ENCODE results near the gene CNDP2.

The CNDP2 gene

DNA sequence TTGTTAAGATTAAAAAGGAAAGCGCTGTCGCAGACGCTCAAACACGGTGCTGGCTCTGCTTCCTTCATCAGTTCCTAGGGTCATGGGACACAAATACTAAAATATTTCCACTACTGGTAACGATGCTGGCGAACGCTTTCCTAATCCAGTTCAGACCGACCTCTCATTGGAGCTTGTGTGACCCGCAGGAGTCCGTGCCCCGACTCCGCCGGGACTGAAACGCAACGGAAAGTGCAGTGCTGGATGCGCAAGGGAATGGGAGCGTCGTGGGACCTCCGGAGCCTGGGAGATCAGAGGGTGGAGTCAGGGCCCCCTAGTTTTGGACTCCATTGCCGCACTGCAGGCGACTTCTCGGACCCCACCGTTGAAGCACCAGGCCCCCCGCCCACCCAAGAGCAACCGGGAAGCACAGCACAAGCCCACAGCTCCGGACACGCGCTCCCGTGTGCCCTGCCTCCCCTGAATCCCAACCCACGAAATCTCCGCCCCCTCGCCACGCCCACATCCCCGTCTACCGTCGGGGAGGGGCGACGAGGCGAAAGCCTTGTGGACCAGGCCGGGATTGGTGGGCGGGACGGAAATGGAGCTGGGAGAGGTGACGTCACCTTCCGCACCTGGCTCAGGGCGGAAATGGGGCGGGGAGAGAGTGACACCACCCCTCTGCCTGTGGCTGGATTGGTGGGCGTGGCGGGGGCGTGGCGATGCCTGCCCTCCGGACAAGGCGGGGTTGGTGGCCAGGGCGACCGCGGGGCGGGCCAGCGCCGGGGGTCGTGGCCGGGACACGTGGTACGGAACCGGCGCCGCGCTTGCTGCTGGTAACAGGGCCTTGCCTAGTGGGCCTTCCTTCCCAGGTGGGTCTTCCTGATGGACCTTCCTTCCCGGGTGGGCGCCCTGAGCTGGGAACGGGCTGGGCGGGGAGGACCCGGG lies at the start of gene CNDP2:
CNDP2 (plus strand) TSS at position 783 of the 927 bp plus-strand sequence. CDS start 3,611 bp downstream, outside the sequence.
- DNase-seq (ENCODE audit: low read depth, low spot score) = peak; percentile 96

DNA sequence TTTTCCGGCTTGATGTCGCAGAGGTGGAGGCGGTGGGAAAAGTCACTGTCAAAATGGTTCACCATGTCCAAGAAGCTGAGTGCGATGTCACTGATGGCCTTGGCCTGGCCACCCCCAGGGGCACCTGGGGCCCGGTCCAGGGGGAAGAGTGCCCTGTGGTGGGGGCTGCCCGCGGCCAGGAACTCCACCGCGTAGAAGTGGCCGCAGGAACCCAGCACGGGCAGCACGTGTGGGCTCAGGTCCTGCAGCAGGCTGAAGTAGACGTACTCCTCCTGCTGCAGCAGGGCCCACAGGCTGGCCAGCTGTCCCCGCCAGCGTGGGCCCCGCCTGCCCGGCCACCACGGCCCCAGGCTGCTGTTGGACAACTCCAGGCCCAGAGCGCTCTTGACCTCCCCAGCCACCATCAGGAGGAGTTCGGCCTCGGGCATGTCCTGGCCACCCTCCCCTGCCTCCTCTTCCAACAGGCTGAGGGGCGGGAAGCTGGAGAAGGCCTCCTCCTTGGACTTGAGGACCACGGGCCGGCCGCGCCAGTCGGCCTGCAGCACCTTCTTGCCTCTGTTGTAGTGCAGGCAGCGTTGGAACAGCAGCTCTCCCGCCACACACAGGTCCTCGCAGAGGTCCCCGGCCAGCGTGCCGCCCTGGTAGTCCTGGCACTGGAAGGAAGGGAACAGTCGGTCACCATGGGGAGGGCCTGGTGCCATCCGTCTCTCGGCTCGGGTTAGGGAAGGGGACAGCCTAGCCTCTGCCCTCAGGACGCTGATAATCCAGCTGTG lies 49.3 kb upstream of the CNDP2 start:
- DNase-seq (ENCODE audit: low read depth, low spot score) = no peak

DNA sequence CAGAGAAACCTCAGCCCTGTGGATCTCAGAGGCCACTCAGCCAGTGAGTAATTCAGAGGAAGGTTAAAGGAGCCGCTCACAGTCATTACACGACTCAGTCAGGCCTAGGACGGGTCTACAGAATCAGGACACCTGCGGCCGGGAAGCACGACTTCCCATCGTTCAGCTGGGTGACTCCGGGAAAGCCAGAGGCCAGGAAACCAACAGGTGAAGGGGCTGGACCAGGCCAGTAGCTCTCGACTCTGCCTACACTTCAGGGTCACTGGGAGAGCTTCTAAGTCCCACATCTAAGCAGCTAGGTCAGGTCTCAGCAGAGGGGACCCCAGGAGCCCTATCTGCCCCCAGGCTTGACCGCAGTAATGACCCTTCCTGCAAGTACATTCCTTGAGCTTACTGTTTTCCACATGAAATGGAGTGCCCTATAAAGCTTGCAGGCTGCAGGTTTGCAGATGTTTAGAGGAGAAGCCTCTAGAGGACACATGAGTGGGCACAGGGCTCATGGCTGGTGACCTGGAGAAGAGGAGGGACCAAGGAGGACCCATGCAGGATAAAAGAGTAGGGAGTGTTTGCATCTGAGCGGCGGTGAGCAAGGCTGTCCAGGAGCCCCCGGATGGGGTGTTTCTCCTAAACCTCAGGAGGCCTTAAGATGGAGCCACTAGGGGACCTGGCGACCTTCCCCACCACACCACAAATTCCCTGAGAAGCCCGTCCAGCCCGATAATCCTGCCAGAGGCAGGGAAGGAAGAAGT lies 48.6 kb upstream of the CNDP2 start:
- no peak for DNase-seq (ENCODE audit: low read depth, low spot score)

DNA sequence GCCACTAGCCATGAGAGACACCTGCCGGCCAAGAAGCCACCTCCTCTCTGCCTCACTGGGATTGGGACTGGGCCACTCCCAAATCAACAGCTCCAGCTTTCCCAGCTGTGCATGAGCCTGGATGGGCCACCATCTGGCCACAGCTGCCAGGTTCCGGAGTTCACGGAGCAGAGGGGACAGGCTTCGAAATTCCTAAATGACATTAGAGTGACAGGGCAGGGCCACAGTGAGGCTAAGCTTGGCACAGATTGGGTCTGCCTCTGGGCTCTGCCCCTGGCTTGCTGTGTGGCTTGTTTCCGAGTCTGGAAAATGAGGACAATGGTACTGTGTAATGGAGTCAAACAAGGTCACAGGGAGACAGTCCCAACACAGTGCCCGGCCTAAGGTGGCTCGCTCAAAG lies 45.5 kb upstream of the CNDP2 start:
- DNase-seq (ENCODE audit: low read depth, low spot score) = no peak

DNA sequence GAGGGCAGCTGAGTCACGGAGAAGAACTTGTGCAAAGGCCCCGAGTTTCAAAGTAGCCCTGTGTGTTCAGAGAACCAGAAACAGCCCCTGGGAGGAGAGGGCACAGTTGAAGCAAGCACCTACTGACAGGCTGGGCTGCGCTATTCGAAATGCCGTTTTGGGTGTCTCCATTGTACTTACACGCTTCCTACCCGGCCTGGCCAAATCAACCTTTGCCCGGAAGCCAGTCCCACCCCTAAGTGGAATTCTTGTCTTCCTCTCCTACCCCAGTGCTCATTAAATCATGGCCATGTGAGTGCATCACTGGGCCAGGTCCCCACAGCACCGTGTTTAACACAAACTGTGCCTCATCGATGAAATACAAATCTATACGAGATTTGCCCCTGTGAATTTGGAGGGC lies 45.0 kb upstream of the CNDP2 start:
- no peak for DNase-seq (ENCODE audit: low read depth, low spot score)

DNA sequence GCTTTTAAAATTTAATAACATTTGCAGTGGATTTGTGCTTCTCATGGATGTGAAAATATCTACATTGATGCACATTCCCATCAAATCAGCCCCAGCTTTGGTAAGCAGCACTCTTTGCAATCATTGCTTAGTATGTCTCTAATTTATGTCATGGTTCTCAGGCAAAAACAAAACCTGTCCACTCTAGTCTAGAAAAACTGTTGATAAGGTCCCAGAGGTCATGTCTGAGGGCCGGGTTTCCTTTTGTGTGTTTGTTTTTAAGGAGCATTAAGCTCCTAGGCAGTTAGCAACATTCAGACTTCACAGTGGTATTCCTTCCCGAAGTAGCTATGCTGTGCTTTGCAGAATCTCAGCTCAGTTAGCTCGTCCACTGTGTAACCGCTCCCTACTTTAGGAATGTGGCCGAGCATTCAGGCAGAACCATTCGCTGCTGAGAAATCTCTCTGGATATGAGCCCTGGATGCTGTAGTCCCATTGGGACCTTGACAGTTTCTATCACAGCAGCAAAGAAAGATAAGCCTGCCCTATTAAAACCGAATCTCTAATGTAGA lies 43.1 kb upstream of the CNDP2 start:
- DNase-seq (ENCODE audit: low read depth, low spot score) = no peak

DNA sequence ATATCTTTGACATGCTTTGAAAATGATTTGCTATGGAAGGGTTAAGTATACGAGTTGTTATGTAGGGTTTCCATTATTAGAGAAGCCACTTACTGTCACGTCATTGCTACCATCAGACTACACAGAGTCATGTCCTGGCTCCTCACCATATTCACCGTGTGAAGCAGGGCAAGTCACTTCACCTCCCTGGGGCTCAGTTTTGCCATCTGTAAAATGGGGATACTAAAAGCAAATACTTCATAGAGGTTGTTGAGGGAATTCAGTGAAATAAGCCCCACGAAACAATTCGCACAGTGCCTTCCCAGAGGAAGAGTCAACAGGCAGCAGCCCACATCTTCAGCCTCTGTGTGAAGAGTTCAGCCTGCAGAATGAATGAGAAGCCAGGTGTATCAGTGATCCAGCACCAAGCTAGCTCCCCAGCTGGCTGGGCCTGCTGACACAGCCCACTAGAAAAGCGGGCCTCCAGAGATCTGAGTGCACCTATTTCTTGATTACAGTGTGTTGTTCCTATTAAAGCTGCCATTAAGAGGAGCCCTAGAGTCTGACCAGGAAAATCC lies 42.4 kb upstream of the CNDP2 start:
- DNase-seq (ENCODE audit: low read depth, low spot score) = no peak

DNA sequence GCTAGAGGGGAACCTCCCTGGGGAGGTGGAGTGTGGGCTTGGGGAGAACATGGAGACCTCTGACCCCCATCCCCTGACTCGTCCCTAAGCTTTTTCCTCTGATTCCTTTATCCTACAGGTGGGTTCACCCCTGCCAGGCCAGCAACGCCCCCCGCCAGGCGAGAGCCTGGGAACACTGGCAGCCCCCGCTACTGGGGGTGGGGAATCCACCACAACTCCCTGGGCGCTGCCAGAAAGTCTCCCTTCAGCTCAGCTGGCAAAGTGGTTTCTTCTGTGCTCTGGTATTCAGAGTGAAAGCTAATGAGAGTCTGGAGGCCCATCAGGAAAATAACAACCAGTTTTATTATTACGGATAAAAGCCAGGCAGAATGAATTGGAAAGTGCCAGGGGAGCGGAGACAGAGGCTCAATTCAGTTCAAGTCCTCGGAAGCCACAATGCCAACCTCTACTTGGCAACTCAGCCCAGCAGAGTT lies 41.8 kb upstream of the CNDP2 start:
- DNase-seq (ENCODE audit: low read depth, low spot score) = no peak

DNA sequence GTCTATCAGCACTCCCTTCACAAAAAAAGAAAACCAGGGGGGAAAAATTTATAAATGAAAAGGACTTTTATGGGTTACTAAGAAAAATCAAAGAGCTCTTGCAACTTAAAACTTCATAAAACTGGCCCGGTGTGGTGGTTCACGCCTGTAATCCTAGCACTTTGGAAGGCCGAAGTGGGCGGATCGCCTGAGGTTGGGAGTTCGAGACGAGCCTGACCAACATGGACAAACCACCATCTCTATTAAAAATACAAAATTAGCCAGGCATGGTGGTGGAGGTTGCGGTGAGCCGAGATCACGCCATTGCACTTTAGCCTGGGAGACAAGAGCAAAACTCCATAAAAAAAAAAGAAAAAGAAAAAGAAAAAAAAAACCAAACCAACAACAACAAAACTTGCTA lies 40.8 kb upstream of the CNDP2 start:
- no peak for DNase-seq (ENCODE audit: low read depth, low spot score)

DNA sequence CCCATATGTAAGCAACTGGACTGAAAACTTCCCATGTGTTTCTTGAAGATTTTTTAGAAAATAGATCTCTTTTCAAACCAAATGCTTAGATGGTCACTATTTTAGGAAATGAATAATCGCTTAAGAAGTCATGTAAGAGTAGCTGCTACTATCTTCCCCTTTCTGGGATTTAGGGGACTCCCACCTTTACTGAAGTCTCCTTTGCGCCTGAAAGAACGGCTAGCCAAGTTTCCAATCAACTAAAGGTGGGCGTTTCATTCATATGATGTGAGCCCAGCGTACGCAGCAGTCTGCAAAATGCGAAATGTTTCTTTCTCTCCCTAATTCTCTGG lies 40.2 kb upstream of the CNDP2 start:
- no peak for DNase-seq (ENCODE audit: low read depth, low spot score)

DNA sequence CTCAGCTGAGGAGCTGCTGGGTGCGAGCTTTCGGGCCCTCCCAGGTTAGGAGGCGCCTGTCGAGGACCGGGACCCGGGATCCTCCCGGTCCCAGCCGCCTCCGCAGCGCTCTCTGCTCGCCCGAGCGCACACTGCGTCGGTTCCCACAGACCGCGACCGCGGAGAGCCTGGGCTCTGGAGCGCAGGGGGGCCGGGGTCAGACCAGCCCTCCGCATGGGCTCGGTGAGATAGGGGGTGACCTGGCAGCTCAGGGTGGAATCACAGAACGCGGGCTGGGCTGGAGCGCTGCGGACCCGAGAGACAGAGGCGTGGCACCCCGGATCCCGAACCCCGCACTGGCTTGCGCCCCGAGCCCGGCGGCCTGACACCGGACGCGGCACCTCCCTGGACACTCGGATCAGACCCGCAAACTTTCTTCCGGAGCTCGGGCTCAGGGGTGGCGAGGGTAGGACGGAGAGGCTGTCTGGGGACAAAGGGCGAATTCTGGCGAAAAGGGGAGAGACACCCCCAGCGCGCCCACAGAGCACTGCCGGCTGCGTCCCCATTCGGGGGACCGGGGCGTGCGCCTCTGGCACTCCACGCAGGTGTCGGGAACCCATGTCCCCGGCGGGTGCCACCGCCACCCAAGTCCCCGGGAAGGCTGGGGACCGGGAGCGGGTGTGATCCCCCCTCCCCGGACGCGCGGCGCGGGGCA lies 39.7 kb upstream of the CNDP2 start:
- no peak for DNase-seq (ENCODE audit: low read depth, low spot score)

DNA sequence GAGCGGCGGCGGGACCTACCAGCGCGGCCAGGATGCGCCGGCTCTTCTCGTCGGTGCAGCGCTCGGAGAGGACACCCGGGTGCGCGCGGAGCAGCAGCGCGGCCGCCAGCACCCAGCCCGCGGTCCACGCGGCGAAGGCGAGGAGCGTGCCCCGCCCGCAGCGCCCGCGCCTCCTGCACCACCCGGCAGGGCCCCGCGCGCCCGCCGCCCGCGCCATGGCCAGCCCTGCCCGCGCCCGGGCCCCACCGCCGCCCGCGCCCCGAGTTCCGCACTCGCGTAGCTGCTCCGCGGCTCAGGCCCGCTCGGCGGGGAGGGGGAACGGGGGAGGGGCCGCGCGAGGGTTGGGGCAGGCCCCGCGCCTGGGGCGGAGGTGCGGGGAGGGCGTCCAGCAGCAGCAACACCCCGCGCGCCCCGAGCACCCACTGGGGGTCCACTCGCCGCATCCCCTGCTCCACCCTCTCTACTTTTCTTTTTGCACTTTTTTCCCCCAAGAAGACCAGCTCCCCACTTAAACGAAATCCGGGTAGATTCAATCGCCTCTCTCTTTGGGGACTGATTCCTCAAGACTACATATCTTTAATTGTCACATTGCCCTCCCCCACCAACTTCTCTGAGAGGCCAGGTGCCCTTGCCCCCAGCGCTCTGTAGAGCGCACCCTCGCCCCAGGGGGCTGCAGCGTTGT lies 39.0 kb upstream of the CNDP2 start, which contains the start of gene DIPK1C:
DIPK1C (minus strand) TSS at position 266 of the 682 bp plus-strand sequence; CDS start at position 217, 49 bp downstream.
- DNase-seq (ENCODE audit: low read depth, low spot score) = no peak

DNA sequence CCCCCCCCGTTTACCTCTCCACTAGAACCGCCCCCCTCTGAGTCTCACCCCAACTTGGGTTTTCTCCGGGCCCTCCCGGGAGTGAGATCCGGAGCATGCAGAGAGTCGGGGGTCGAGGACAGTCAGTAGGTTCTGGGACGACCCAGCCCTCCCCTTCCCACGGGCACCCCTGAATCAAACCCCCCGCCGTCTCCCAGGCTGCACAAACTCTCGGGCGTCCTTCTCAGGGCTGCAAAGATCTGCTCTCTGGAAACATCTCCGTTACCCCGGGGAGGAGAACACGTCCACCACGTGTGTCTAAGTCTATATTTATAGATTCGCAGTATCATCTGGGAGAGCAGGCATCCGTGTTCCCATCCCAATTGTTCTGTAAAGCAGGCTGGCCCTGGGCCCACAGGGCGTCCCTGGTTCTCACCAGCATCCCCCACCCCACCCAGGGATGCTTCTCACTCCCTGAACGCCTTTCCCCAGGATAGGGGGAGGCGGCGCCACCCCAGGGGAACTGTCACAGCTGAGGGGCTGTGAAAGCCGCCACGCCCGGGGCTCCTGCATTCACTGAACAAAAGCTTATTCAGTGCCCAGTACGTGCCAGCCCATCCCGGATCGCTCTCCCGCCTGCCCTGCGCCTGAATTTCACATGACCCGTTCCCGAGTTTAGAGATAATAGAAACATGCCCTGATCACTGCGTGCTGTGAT lies 38.3 kb upstream of the CNDP2 start:
- DNase-seq (ENCODE audit: low read depth, low spot score) = no peak

DNA sequence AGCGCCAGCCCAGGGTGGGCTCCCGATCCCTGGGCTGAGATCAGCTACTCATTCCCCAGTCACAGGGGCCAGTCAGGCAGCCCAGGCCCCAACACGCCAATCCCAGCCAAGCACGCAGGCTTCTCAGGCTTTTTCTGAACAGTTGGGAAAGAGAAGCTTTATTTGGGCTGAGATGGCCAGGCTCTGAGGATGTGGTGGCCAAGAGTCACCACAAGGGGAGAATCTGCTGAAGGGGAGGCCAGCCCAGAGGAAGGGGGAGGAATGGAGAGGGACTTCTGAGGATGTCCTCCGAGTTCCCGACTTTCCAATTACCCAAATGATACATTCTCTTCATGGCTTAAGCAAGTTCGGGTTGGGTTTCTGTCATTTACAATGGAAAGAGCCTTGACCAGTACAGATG lies 36.3 kb upstream of the CNDP2 start:
- no peak for DNase-seq (ENCODE audit: low read depth, low spot score)

DNA sequence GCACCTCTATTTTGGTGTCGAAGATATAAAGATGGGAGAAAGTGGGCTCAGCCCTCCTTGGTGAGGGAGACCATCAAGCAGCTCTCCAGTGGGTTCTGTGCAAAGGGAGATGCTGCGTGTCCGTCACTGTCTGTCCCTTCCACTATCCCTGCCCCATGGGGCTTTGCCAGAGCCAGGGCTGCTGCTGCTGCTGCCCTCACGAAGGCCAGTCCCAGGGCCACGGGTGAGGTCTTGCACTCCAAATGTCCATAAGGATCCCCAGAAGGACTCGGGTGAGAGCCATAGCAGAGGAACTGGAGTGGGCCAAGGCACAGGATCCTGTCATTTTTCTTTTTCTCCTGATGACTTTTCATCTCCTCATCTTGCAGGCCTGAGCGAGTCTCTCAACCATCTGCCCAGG lies 35.3 kb upstream of the CNDP2 start:
- DNase-seq (ENCODE audit: low read depth, low spot score) = no peak

DNA sequence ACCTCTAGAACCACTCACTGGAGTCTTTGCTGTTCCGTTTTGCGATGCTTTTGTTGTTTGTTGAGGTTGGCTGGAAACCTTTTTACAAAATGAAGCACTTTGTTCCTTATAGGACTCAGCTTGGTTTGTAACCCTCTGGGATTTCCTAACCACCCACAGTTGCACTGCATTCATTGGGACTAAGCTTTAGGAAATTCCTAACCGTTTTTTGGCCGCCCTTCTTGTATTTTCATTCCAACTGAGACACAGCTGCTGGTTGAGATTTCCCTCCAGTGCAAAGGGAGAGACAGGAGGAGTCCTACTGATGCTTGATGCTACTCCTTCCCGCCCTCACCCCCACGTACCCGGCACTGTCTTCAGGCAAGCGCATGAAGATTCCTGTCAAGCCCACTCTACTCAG lies 32.9 kb upstream of the CNDP2 start:
- no peak for DNase-seq (ENCODE audit: low read depth, low spot score)

DNA sequence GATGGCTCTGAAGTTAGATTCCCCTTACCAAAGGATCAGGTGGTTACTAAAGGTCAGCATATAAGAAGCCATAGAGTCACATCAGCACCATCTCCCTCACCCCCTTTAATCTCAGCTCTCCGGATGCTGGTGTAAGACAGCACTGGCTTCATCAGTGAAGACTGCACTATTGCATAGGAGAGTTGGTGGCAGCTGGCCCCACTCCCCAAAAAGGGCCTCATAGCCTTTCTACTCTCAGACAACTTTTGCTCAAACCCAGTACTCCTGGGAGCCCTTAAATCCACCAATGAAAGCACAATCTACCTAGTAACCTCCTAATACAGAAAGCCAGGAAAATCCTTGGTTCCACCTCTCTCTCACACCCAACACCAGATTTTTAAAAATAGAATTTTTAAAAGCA lies 32.2 kb upstream of the CNDP2 start:
- DNase-seq (ENCODE audit: low read depth, low spot score) = no peak

DNA sequence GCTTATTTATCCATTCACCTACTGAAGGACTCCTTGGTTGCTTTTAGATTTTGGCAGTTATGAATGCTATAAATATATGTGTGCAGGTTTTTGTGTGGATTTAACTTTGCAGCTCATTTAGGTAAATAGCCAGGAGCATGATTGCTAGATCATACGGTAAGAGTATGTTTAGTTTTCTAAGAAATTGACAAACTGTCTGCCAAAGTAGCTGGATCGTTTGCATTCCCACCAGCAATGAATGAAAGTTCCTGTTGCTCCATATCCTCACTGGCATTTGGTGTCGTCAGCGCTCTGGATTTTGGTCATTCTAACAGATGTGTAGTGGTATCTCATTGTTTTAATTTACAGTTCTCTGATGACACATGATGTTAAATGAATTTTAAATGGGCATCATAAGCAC lies 30.4 kb upstream of the CNDP2 start:
- DNase-seq (ENCODE audit: low read depth, low spot score) = no peak

DNA sequence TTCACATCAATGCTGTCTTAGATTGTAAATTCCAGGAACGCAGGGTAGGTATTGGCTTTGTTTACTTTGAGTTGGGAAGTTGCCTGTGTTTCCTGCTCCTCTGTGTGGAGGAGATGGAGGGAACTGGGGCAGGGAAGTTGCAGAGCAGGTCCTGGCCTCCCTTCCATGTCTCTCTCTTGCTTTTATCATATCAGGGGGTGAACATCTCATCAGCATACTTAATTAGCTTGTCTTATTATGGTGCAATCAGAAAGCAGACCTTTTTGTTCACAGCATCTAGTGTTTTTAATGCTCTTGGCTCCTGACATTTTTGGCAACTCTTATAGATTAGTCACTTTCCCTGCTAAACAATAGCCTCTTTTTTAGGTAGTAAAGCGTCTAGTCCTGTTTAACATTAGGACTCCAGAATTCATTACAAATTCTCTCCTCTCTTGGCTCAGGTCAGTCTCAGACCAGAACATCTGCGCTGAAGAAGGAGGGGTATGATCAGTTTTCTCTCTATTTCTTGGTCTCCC lies 27.6 kb upstream of the CNDP2 start:
- DNase-seq (ENCODE audit: low read depth, low spot score) = no peak

Measured in activated CD4-positive, CD25-positive, alpha-beta regulatory T cell treated with anti-CD3 and anti-CD28 coated beads, Interleukin-2, amount 50 U/mL, for 16 hours (primary cell).